K562 (cell line): ENCODE results near the gene DGCR2. TPM values are rescaled to one million over a fixed set of nuclear protein-coding genes. Genes with fewer than 3 reads are reported as not detected.

Experiments used
- ATF2 ChIP-seq: sonication (generic); formaldehyde crosslinking; IDR thresholded peaks from 2 replicates; pipeline ENCODE4 v1.8.1; 2022; ENCODE audit warnings: missing genetic modification reagents
- IFI16 ChIP-seq: fragments of 250-450 bp; sonication (Bioruptor Pico); IDR thresholded peaks from 2 replicates; pipeline ENCODE4 v2.1.2; 2022; ENCODE audit warnings: mild to moderate bottlenecking, inconsistent platforms
- KLF1 ChIP-seq: fragments of 450-650 bp; IDR thresholded peaks from 2 replicates; pipeline ENCODE4 v1.6.1; 2016; ENCODE audit warnings: missing genetic modification characterization, missing compliant biosample characterization
- NFATC3 ChIP-seq: fragments of 450-650 bp; IDR thresholded peaks from 2 replicates; pipeline ENCODE4 v1.6.1; 2017; ENCODE audit warnings: mild to moderate bottlenecking
- OTX1 ChIP-seq: fragments of 450-650 bp; formaldehyde crosslinking; IDR thresholded peaks from 2 replicates; pipeline ENCODE4 v1.4.0; 2022; ENCODE audit warnings: mild to moderate bottlenecking
- PML ChIP-seq: IDR thresholded peaks from 2 replicates; pipeline ENCODE4 v1.6.1; 2012; ENCODE audit warnings: low read length, inconsistent platforms
- STAG1 ChIP-seq: sonication (generic); formaldehyde crosslinking; IDR thresholded peaks from 2 replicates; pipeline ENCODE4 v1.5.0; 2020; ENCODE audit warnings: missing genetic modification reagents, borderline replicate concordance
- TAF7 ChIP-seq: fragments of 450-650 bp; IDR thresholded peaks from 2 replicates; pipeline ENCODE4 v1.6.1; 2016; ENCODE audit warnings: missing genetic modification characterization, missing compliant biosample characterization
- THRA ChIP-seq: fragments of 450-650 bp; IDR thresholded peaks from 2 replicates; pipeline ENCODE4 v1.6.1; 2017; ENCODE audit warnings: mild to moderate bottlenecking, moderate library complexity
- TRIM28 ChIP-seq: fragments of 450-650 bp; IDR thresholded peaks from 2 replicates; pipeline ENCODE4 v1.6.1; 2017
- ZBTB1 ChIP-seq: sonication (generic); formaldehyde crosslinking; IDR thresholded peaks from 2 replicates; pipeline ENCODE4 v1.8.1; 2023; ENCODE audit warnings: missing genetic modification reagents, low read depth, mild to moderate bottlenecking, borderline replicate concordance
- ZNF318 ChIP-seq, 2 experiments: fragments of 450-650 bp; IDR thresholded peaks; 2 replicates each; pipeline ENCODE4 v1.6.1; 2016; ENCODE audit warnings: mild to moderate bottlenecking in 2 of 2, borderline replicate concordance in 1 of 2, low read depth in 1 of 2, moderate library complexity in 1 of 2
- ZNF445 ChIP-seq: fragments of 250-450 bp; sonication (Bioruptor Pico); IDR thresholded peaks from 2 replicates; pipeline ENCODE4 v1.4.0; 2020; ENCODE audit warnings: low read depth, mild to moderate bottlenecking, moderate library complexity
- polyA plus RNA-seq, 8 experiments: library from polyadenylated mRNA; depleted of rRNA in 4 of 8; stranded (reverse) in 5 of 8; unstranded in 3 of 8; fragments of >200 nt; fragmentation: Nextera tagmentation in 2 of 8; fragmentation: Illumina TruSeq in 1 of 8; extraction: Ambion mirVana in 2 of 8; extraction: Trizol in 1 of 8; gene quantifications; 2 replicates each; pipeline versions ENCODE4 v1.2.1 to v1.2.3, GENCODE V29; 2011 to 2014; ENCODE audit warnings: inconsistent platforms in 1 of 8, missing spikeins in 1 of 8
- total RNA-seq, 7 experiments: library from RNA; depleted of rRNA in 6 of 7; stranded (reverse); fragments of >200 nt in 6 of 7; fragmentation: Illumina TruSeq in 2 of 7; extraction: Trizol in 2 of 7; gene quantifications; 2 replicates each; pipeline versions ENCODE4 v1.2.1 to v1.2.3, GENCODE V29; 2011 to 2021; ENCODE audit warnings: low replicate concordance in 1 of 7
- TF ChIP-seq, protein P1 (sequence below): sonication (generic); formaldehyde crosslinking; IDR thresholded peaks from 2 replicates; pipeline ENCODE4 v1.8.0; 2022; ENCODE audit warnings: mild to moderate bottlenecking, missing genetic modification reagents, borderline replicate concordance

DGCR2 gene
- total and polyA plus RNA-seq, 9 of the 15 experiments (the other 6 are each of a cell fraction or from before 2014, with no cell fraction given) = 0.69 to 101 (median 56.4) TPM

DNA sequence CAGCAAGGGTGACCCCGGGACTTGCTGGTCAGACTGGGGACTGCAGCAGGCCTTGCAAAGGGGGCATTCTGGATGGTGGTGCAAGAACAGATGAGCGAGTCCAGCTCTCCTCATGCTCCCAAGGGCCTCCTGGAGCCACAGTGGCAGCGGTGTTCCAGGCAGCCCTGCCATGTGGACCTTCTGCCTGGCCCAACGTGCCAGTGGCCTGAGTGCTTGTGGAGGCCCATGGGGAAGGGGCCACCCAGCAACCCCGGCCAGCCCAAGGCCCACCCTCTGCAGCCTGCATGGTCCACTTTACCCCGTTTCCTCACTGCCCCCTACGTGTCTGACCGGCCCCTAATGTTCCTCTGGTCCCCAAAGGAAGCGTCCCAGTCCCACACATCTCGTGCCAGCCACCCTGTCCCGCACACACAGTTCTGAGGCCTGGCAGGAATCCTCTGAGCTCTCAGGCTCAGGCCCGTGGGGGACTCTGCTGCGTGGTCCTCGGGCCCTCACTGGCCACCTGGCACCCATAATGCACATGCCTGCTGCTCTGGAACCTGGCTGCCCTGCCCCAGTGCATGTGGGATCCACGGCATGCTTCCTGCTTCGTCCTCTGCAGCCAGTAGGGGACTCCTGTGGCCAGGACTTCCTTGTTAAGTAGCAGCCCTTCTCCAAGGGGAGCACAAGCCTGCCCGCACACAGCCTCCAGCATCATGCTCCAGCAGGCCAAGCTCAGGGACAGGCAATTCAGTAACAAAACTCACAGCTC is 85.5 kb downstream of the DGCR2 start (continued):
- TF ChIP-seq ZNF318 (IDR thresholded peaks at IDR 0.05; ENCODE audit: borderline replicate concordance in 1 of 2, low read depth in 1 of 2) = no peak
- TF ChIP-seq ATF2 (CRISPR knock-in tag) = no peak
- no peak for TF ChIP-seq IFI16 (CRISPR knock-in tag)
- TF ChIP-seq KLF1 (tag) = no peak
- peak; percentile 78; the same call in 1 of the 2 replicates for TF ChIP-seq TRIM28
- TF ChIP-seq PML = no peak; the same call in 1 of the 2 replicates
- TF ChIP-seq TAF7 (tag) = no peak
- no peak for TF ChIP-seq NFATC3
- TF ChIP-seq STAG1 = peak; percentile 61; the same call in 1 of the 2 replicates
- no peak for TF ChIP-seq OTX1 (CRISPR knock-in tag)
- TF ChIP-seq THRA = no peak
- 0 out of 2 replicates have a peak, but pooled peaks have one; percentile 56 for TF ChIP-seq ZBTB1 (CRISPR knock-in tag)
- TF ChIP-seq, protein P1, sequence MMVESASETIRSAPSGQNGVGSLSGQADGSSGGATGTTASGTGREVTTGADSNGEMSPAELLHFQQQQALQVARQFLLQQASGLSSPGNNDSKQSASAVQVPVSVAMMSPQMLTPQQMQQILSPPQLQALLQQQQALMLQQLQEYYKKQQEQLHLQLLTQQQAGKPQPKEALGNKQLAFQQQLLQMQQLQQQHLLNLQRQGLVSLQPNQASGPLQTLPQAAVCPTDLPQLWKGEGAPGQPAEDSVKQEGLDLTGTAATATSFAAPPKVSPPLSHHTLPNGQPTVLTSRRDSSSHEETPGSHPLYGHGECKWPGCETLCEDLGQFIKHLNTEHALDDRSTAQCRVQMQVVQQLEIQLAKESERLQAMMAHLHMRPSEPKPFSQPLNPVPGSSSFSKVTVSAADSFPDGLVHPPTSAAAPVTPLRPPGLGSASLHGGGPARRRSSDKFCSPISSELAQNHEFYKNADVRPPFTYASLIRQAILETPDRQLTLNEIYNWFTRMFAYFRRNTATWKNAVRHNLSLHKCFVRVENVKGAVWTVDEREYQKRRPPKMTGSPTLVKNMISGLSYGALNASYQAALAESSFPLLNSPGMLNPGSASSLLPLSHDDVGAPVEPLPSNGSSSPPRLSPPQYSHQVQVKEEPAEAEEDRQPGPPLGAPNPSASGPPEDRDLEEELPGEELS = no peak
- TF ChIP-seq ZNF445 (CRISPR knock-in tag) = no peak
